HG03460 (cell line): ENCODE results near the gene SRSF4.

Experiments used
- ATAC-seq: cut with Tn5 transposase; IDR thresholded peaks from one replicate; pipeline ENCODE4 v1.9.1; 2021; ENCODE audit not compliant: unreplicated experiment

The SRSF4 gene

GRCh38 chr1:29099286-29099685, 82.4 kb downstream of the SRSF4 start:
- no peak for ATAC-seq
